HepG2 (cell line): Measurements from ENCODE around the gene ARHGEF40. TPM values are rescaled to one million over a fixed set of nuclear protein-coding genes. Genes with fewer than 3 reads are reported as not detected.

Source experiments
- ATAC-seq: fragments of 200-7000 bp; cut with Tn5 transposase; 3 replicates; pipeline ENCODE4 v1.9.1; 2020; ENCODE audit warnings: mild to moderate bottlenecking, moderate library complexity
- BruUV-seq: library from RNA; stranded (reverse); fragments of 400-500 nt; replicated peaks from 2 replicates; lab custom pipeline; 2021; lab: Mats Ljungman, UMichigan
- CTCF ChIA-PET: fragments of 300-600 bp; formaldehyde crosslinking; extraction: SDS; loops from one replicate; lab custom pipeline; 2021; ENCODE audit warnings: low total read pairs, inconsistent platforms, low intra/inter-chr PET ratio; lab: Yijun Ruan, JAX
- POLR2A ChIA-PET: fragments of 350-600 bp; sonication (Branson Sonifier 250); formaldehyde crosslinking; loops from one replicate; lab custom pipeline; 2020; ENCODE audit warnings: antibody characterized with exemption, inconsistent platforms; lab: Yijun Ruan, JAX
- DNase-seq: peaks from one replicate; pipeline ENCODE4 v3.0.0-alpha.2; 2015; ENCODE audit warnings: low spot score
- FAIRE-seq: peaks from 3 replicates; lab custom pipeline; 2011; peaks lifted over from hg19 to GRCh38; lab: Jason Lieb, UNC
- H2AFZ ChIP-seq: one replicate; pipeline ENCODE4 v1.6.1; 2011; ENCODE audit warnings: low read length, inconsistent platforms
- H3K27ac ChIP-seq: fragments of 300-600 bp; 3 replicates; pipeline ENCODE4 v1.8.0; 2011; ENCODE audit warnings: mixed run types, mild to moderate bottlenecking, mixed read lengths, low read length, inconsistent platforms; ENCODE audit not compliant: insufficient read depth; ENCODE audit errors: extremely low read length
- H3K27me3 ChIP-seq, 2 experiments: fragments of 200-600 bp in 1 of 2; 2 replicates in 1 of 2; 3 replicates in 1 of 2; pipeline versions ENCODE4 v1.6.0 to v1.8.0; 2011; ENCODE audit warnings: low read length in 2 of 2, mild to moderate bottlenecking in 2 of 2, moderate library complexity in 2 of 2, inconsistent platforms in 1 of 2; ENCODE audit not compliant: insufficient read depth in 2 of 2, control insufficient read depth in 1 of 2
- H3K36me3 ChIP-seq, 2 experiments: fragments of 200-600 bp in 1 of 2; replicated peaks in 1 of 2; 2 replicates in 1 of 2; 3 replicates in 1 of 2; pipeline versions ENCODE4 v1.5.1 to v1.8.0; 2011; ENCODE audit warnings: low read length in 2 of 2, inconsistent platforms in 1 of 2; ENCODE audit not compliant: insufficient read depth in 2 of 2, control insufficient read depth in 1 of 2
- H3K4me1 ChIP-seq: 2 replicates; pipeline ENCODE4 v1.5.1; 2012; ENCODE audit warnings: low read length, inconsistent platforms; ENCODE audit not compliant: insufficient read depth
- H3K4me2 ChIP-seq: 2 replicates; pipeline ENCODE4 v1.6.0; 2011; ENCODE audit warnings: low read depth, low read length, inconsistent platforms
- H3K4me3 ChIP-seq, 3 experiments: fragments of 200-600 bp in 1 of 3; sonication (generic), shearing (Covaris generic) in 1 of 3; replicated peaks in 1 of 3; 2 replicates each; pipeline ENCODE4 v1.5.1; 2011 to 2016; ENCODE audit warnings: low read length in 3 of 3, inconsistent platforms in 2 of 3, low read depth in 2 of 3, mild to moderate bottlenecking in 2 of 3, control low read depth in 1 of 3, mixed read lengths in 1 of 3; ENCODE audit not compliant: insufficient read depth in 1 of 3
- H3K79me2 ChIP-seq: one replicate; pipeline ENCODE4 v1.6.1; 2011; ENCODE audit warnings: low read length, inconsistent platforms; ENCODE audit not compliant: insufficient read depth
- H3K9ac ChIP-seq: 2 replicates; pipeline ENCODE4 v1.6.0; 2011; ENCODE audit warnings: mild to moderate bottlenecking, low read depth, low read length, inconsistent platforms; ENCODE audit not compliant: insufficient read depth
- H3K9me3 ChIP-seq: 2 replicates; pipeline ENCODE4 v1.5.1; 2012; ENCODE audit warnings: mild to moderate bottlenecking, low read length
- H4K20me1 ChIP-seq: 2 replicates; pipeline ENCODE4 v1.6.0; 2011; ENCODE audit warnings: inconsistent platforms, mild to moderate bottlenecking, low read length, moderate library complexity; ENCODE audit not compliant: insufficient read depth
- ATRX ChIP-seq: sonication (generic); formaldehyde crosslinking; IDR thresholded peaks from 2 replicates; pipeline ENCODE4 v1.4.0; 2020; ENCODE audit warnings: missing genetic modification reagents, borderline replicate concordance
- CC2D1A ChIP-seq: sonication (generic); formaldehyde crosslinking; IDR thresholded peaks from 2 replicates; pipeline ENCODE4 v1.8.1; 2023; ENCODE audit warnings: mild to moderate bottlenecking, missing genetic modification reagents
- MYNN ChIP-seq: sonication (generic); formaldehyde crosslinking; IDR thresholded peaks from 2 replicates; pipeline ENCODE4 v1.4.0; 2020; ENCODE audit warnings: mild to moderate bottlenecking, low read depth, missing genetic modification reagents
- NCOA1 ChIP-seq: sonication (generic); formaldehyde crosslinking; IDR thresholded peaks from 2 replicates; pipeline ENCODE4 v1.9.0; 2021; ENCODE audit warnings: missing genetic modification reagents
- PHF8 ChIP-seq: sonication (generic); formaldehyde crosslinking; IDR thresholded peaks from 2 replicates; pipeline ENCODE4 v1.5.0; 2020; ENCODE audit warnings: missing genetic modification reagents
- RARG ChIP-seq: sonication (generic); formaldehyde crosslinking; IDR thresholded peaks from 2 replicates; pipeline ENCODE4 v1.4.0; 2020; ENCODE audit warnings: low read depth, mild to moderate bottlenecking, missing genetic modification reagents
- SETDB1 ChIP-seq: sonication (generic); formaldehyde crosslinking; IDR thresholded peaks from 2 replicates; pipeline ENCODE4 v1.5.1; 2020; ENCODE audit warnings: missing genetic modification reagents, mild to moderate bottlenecking, borderline replicate concordance
- TBX2 ChIP-seq: sonication (generic); formaldehyde crosslinking; IDR thresholded peaks from 2 replicates; pipeline ENCODE4 v1.5.0; 2020; ENCODE audit warnings: missing genetic modification reagents, mild to moderate bottlenecking, borderline replicate concordance
- ZFP62 ChIP-seq: sonication (generic); formaldehyde crosslinking; IDR thresholded peaks from 2 replicates; pipeline ENCODE4 v1.4.0; 2020; ENCODE audit warnings: missing genetic modification reagents
- ZNF143 ChIP-seq: sonication (generic); formaldehyde crosslinking; IDR thresholded peaks from 2 replicates; pipeline ENCODE4 v1.4.0; 2020; ENCODE audit warnings: missing genetic modification reagents
- ZNF225 ChIP-seq: sonication (generic); formaldehyde crosslinking; IDR thresholded peaks from 2 replicates; pipeline ENCODE4 v1.4.0; 2020; ENCODE audit warnings: mild to moderate bottlenecking, missing genetic modification reagents
- ZNF253 ChIP-seq: sonication (generic); formaldehyde crosslinking; IDR thresholded peaks from 2 replicates; pipeline ENCODE4 v1.8.0; 2022; ENCODE audit warnings: mild to moderate bottlenecking, missing genetic modification reagents, borderline replicate concordance
- ZSCAN12 ChIP-seq: sonication (generic); formaldehyde crosslinking; IDR thresholded peaks from 2 replicates; pipeline ENCODE4 v1.9.0; 2021; ENCODE audit warnings: mild to moderate bottlenecking, missing genetic modification reagents
- WGBS: methylation state at CpG from one replicate; pipeline ENCODE4 v1.1.6; 2017; ENCODE audit warnings: low lambda C conversion rate; 5-methylcytosine and 5-hydroxymethylcytosine counted together
- in situ Hi-C: cut with HindIII; loops from 2 replicates; pipeline ENCODE4 v1.10.0; 2017; ENCODE audit warnings: low pct_unique_long_range_greater_than_20kb; ENCODE audit not compliant: extremely low pct_ligation_motif_present
- intact Hi-C: fragments of 100-400 bp; cut with micrococcal nuclease; formaldehyde crosslinking; loops from one replicate; pipeline ENCODE4 v1.10.0; 2022; ENCODE audit not compliant: unreplicated experiment
- polyA plus RNA-seq, 8 experiments: library from polyadenylated mRNA; depleted of rRNA in 3 of 8; stranded (reverse) in 7 of 8; unstranded in 1 of 8; fragments of >200 nt; fragmentation: Illumina TruSeq in 4 of 8; extraction: Trizol in 4 of 8; gene quantifications; 2 replicates each; pipeline versions ENCODE4 v1.2.1 to v1.2.3, GENCODE V29; 2011 to 2016; ENCODE audit warnings: low read depth in 4 of 8, missing spikeins in 1 of 8, mixed read lengths in 1 of 8; ENCODE audit not compliant: insufficient read depth in 1 of 8
- total RNA-seq, 5 experiments: library from RNA; depleted of rRNA; stranded (reverse); fragments of >200 nt; fragmentation: Illumina TruSeq; extraction: Trizol; gene quantifications; 2 replicates each; pipeline ENCODE4 v1.2.3, GENCODE V29; 2016; ENCODE audit warnings: low read depth in 1 of 5
- TF ChIP-seq, protein P1 (sequence below): sonication (generic); formaldehyde crosslinking; IDR thresholded peaks from 2 replicates; pipeline ENCODE4 v1.4.0; 2020; ENCODE audit warnings: mild to moderate bottlenecking, missing genetic modification reagents
- TF ChIP-seq, protein P2 (sequence below): sonication (generic); formaldehyde crosslinking; IDR thresholded peaks from 2 replicates; pipeline ENCODE4 v1.5.0; 2020; ENCODE audit warnings: missing genetic modification reagents
- TF ChIP-seq, protein P3 (sequence below): sonication (generic); formaldehyde crosslinking; IDR thresholded peaks from 2 replicates; pipeline ENCODE4 v1.9.0; 2022; ENCODE audit warnings: missing genetic modification reagents, mild to moderate bottlenecking, borderline replicate concordance
- TF ChIP-seq, protein P4 (sequence below): sonication (generic); formaldehyde crosslinking; IDR thresholded peaks from 2 replicates; pipeline ENCODE4 v1.5.0; 2020; ENCODE audit warnings: mild to moderate bottlenecking, missing genetic modification reagents
- TF ChIP-seq, protein P5 (sequence below): sonication (generic); formaldehyde crosslinking; conservative IDR thresholded peaks from 2 replicates; pipeline ENCODE4 v1.4.0; 2020; ENCODE audit warnings: missing genetic modification reagents

The ARHGEF40 gene
- total and polyA plus RNA-seq, 2 of the 13 experiments (the other 11 are each of a cell fraction or from before 2014, with no cell fraction given) = 28.1 to 78.1 TPM

DNA sequence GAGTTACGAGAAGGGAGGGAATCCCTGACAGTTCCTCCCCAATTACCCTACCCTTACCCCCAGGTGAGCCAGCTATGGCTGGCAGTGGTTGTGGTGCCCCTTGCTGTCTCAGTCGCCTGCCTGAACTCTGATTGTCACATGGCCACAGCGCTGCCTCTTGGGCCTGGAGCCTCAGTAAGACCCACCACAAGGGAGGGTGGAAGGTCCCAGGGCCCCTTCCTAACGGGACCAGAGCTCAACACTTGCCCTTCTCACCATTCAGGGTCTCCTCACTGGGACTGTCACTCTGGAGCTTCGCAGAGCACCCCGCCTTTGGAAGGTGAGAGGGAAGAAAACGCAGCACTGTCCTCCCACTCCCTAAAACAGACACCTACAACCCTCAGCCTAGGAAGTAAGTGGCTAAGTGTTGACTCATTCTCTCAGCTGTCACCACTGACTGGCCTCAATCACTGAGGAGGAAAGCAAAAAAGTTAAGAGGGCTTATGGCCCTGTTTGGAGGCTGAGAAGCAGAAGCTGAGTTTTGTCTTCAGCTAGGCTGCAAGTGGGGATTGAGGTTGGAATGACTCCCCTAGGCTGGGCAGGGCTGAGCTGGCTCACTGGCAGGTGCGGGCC is 31.8 kb downstream of the ARHGEF40 start:
- no TSS peak for BruUV-seq
- no peak for FAIRE-seq
- Histone ChIP-seq H3K4me1 (peaks cover 76% of the 10 kb centered on the region), H3K9ac (0 out of 2 replicates have a peak overlapping the region, but pooled peaks have one; percentile 95), H2AFZ (no peak overlapping the region), H3K79me2 (peaks cover 21% of the 10 kb centered on the region), H3K27ac (no peak overlapping the region), H3K27me3 (no peaks in the 10 kb centered on the region; a peak in 1 of 5 replicates), H4K20me1 (no peaks in the 10 kb centered on the region), H3K4me2 (peak overlapping the region; percentile 94), H3K36me3 (no peaks in the 10 kb centered on the region), H3K9me3 (no peaks in the 10 kb centered on the region), H3K4me3 (peak overlapping the region in 1 of 3 experiments; percentile 82; a peak in 1 of 6 replicates)
- ATAC-seq = no peak
- in situ Hi-C loops = loop anchor here (5.0 kb wide), 2 partner anchors 35 to 85 kb away; no protein-coding TSS in a partner anchor
- WGBS = 89% methylated on average over 8 of the region's 8 CpGs
- intact Hi-C loops = no loop called here
- CTCF ChIA-PET = interaction anchor here (8.0 kb wide), 1 partner anchor 9 kb away, joined by 320 read pairs; the partner anchor contains the start of gene ZNF219
- POLR2A ChIA-PET = interaction anchor here (3.7 to 6.5 kb wide), 3 partner anchors 7 to 87 kb away, joined by 41 to 141 read pairs (median 91); partner anchors contain the start of gene ARHGEF40
- DNase-seq = no peak
- TF ChIP-seq, protein P1, sequence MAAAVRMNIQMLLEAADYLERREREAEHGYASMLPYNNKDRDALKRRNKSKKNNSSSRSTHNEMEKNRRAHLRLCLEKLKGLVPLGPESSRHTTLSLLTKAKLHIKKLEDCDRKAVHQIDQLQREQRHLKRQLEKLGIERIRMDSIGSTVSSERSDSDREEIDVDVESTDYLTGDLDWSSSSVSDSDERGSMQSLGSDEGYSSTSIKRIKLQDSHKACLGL (CRISPR knock-in tag) = 0 out of 2 replicates have a peak, but pooled peaks have one; percentile 8
- TF ChIP-seq SETDB1 (CRISPR knock-in tag) (no peak), ZNF143 (CRISPR knock-in tag) (no peak), PHF8 (CRISPR knock-in tag) (no peak), NCOA1 (CRISPR knock-in tag) (no peak), ZFP62 (CRISPR knock-in tag) (no peak), ZSCAN12 (CRISPR knock-in tag) (no peak), ATRX (CRISPR knock-in tag) (no peak), ZNF225 (no peak), TBX2 (CRISPR knock-in tag) (no peak), RARG (no peak), MYNN (CRISPR knock-in tag) (no peak), CC2D1A (no peak), ZNF253 (CRISPR knock-in tag) (no peak)
- TF ChIP-seq, protein P2, sequence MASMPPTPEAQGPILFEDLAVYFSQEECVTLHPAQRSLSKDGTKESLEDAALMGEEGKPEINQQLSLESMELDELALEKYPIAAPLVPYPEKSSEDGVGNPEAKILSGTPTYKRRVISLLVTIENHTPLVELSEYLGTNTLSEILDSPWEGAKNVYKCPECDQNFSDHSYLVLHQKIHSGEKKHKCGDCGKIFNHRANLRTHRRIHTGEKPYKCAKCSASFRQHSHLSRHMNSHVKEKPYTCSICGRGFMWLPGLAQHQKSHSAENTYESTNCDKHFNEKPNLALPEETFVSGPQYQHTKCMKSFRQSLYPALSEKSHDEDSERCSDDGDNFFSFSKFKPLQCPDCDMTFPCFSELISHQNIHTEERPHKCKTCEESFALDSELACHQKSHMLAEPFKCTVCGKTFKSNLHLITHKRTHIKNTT = no peak
- TF ChIP-seq, protein P3, sequence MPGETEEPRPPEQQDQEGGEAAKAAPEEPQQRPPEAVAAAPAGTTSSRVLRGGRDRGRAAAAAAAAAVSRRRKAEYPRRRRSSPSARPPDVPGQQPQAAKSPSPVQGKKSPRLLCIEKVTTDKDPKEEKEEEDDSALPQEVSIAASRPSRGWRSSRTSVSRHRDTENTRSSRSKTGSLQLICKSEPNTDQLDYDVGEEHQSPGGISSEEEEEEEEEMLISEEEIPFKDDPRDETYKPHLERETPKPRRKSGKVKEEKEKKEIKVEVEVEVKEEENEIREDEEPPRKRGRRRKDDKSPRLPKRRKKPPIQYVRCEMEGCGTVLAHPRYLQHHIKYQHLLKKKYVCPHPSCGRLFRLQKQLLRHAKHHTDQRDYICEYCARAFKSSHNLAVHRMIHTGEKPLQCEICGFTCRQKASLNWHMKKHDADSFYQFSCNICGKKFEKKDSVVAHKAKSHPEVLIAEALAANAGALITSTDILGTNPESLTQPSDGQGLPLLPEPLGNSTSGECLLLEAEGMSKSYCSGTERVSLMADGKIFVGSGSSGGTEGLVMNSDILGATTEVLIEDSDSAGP (CRISPR knock-in tag) = 0 out of 2 replicates have a peak, but pooled peaks have one; percentile 48
- TF ChIP-seq, protein P4, sequence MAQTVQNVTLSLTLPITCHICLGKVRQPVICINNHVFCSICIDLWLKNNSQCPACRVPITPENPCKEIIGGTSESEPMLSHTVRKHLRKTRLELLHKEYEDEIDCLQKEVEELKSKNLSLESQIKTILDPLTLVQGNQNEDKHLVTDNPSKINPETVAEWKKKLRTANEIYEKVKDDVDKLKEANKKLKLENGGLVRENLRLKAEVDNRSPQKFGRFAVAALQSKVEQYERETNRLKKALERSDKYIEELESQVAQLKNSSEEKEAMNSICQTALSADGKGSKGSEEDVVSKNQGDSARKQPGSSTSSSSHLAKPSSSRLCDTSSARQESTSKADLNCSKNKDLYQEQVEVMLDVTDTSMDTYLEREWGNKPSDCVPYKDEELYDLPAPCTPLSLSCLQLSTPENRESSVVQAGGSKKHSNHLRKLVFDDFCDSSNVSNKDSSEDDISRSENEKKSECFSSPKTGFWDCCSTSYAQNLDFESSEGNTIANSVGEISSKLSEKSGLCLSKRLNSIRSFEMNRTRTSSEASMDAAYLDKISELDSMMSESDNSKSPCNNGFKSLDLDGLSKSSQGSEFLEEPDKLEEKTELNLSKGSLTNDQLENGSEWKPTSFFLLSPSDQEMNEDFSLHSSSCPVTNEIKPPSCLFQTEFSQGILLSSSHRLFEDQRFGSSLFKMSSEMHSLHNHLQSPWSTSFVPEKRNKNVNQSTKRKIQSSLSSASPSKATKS (CRISPR knock-in tag) = no peak
- TF ChIP-seq, protein P5, sequence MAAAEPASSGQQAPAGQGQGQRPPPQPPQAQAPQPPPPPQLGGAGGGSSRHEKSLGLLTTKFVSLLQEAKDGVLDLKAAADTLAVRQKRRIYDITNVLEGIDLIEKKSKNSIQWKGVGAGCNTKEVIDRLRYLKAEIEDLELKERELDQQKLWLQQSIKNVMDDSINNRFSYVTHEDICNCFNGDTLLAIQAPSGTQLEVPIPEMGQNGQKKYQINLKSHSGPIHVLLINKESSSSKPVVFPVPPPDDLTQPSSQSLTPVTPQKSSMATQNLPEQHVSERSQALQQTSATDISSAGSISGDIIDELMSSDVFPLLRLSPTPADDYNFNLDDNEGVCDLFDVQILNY (CRISPR knock-in tag) = no peak
